Colonic mucosa (tissue), 4 donors: ENCODE data around the gene WIPF2. TPM values are rescaled to one million over a fixed set of nuclear protein-coding genes. Genes with fewer than 3 reads are reported as not detected.

ENCODE experiments used
- DNase-seq: peaks from one replicate; pipeline ENCODE4 v3.0.0-alpha.2; 2020
- H3K27ac ChIP-seq: fragments of 200-600 bp; one replicate; pipeline ENCODE4 v1.8.0; 2021
- H3K27me3 ChIP-seq: fragments of 200-600 bp; one replicate; pipeline ENCODE4 v1.8.0; 2021
- H3K36me3 ChIP-seq: fragments of 200-600 bp; one replicate; pipeline ENCODE4 v1.8.0; 2021
- H3K4me1 ChIP-seq: fragments of 200-600 bp; one replicate; pipeline ENCODE4 v1.8.0; 2021; ENCODE audit warnings: mild to moderate bottlenecking
- H3K4me3 ChIP-seq: fragments of 200-600 bp; one replicate; pipeline ENCODE4 v1.8.0; 2021
- H3K9ac ChIP-seq, 2 donors: one replicate each; pipeline ENCODE4 v1.7.0; 2013; ENCODE audit warnings: control low read depth in 2 of 2, low read depth in 2 of 2, low read length in 2 of 2
- H3K9me3 ChIP-seq: fragments of 200-600 bp; one replicate; pipeline ENCODE4 v1.8.0; 2021
- CTCF ChIP-seq: fragments of 200-600 bp; IDR thresholded peaks from one replicate; pipeline ENCODE4 v1.8.0; 2022; ENCODE audit warnings: antibody characterized with exemption, mild to moderate bottlenecking
- intact Hi-C: fragments of 100-400 bp; cut with DNase I; formaldehyde crosslinking; loops from one replicate; pipeline ENCODE4 v1.14.1; 2022
- microRNA-seq: library from miRNA; unstranded; fragments of <30 nt; microRNA quantifications from one replicate; pipeline ENCODE4, GENCODE V29; 2019
- total RNA-seq, 2 donors: library from RNA; stranded (reverse); fragmentation: NEBNext Ultra II Directional in 1 of 2; extraction: Animal tissue kit (Norgen Biotek cat#: 25700) in 1 of 2; gene quantifications; one replicate each; pipeline ENCODE4 v1.2.1, GENCODE V29; 2021
- donor health status: healthy.
- donor health status: DM: no; HTN: no; CAD: no.
- donor health status: DM: no; HTN: no; CAD: no.

The WIPF2 gene
- total RNA-seq, 2 donors from 2014 or later, result 34.5 to 42.0 TPM

- Histone ChIP-seq H3K9ac (no peak overlapping the region), H3K36me3 (no peaks in the 10 kb centered on the region), H3K27ac (peak overlapping the region; percentile 57), H3K4me1 (peaks cover 51% of the 10 kb centered on the region), H3K27me3 (no peaks in the 10 kb centered on the region), H3K4me3 (no peak overlapping the region), H3K9me3 (no peaks in the 10 kb centered on the region)
- intact Hi-C loops, result no loop called here
- no peak for DNase-seq
- TF ChIP-seq CTCF, result no peak
These were observed 111.9 kb downstream of the WIPF2 start for GRCh38 chr17:40330850-40331470.

- intact Hi-C loops, result no loop called here
- Histone ChIP-seq H3K9me3 (no peaks in the 10 kb centered on the region), H3K27ac (peak overlapping the region; percentile 57), H3K36me3 (no peaks in the 10 kb centered on the region), H3K4me1 (peaks cover 41% of the 10 kb centered on the region), H3K9ac (peak overlapping the region in 1 of 2 donors; percentile 27), H3K4me3 (no peak overlapping the region), H3K27me3 (no peaks in the 10 kb centered on the region)
- peak; percentile 63 for DNase-seq
- no peak for TF ChIP-seq CTCF
These were observed 112.9 kb downstream of the WIPF2 start for GRCh38 chr17:40331743-40332641.

Small RNAs within 50 kb of the gene (microRNA-seq; reads per million reads assigned to microRNA genes)
- gene MIR6867, result not detected

Other genes starting within 250 kb of the WIPF2 start
- gene PSMD3, start 238.5 kb upstream of the WIPF2 start, total RNA-seq, result 100 to 1,000 TPM; 106 to 152 TPM
- under 1 TPM in 1 of 2 donors, not detected in 1; 0.37 TPM for gene CSF3, start 203.9 kb upstream of the WIPF2 start, total RNA-seq
- gene MED24, start 164.9 kb upstream of the WIPF2 start, total RNA-seq, result 100 to 1,000 TPM in 1 of 2 donors, 10 to 100 TPM in 1; 80.1 to 111 TPM
- gene THRA, start 156.3 kb upstream of the WIPF2 start, total RNA-seq, result 10 to 100 TPM; 40.3 to 44.5 TPM
- gene NR1D1, start 118.7 kb upstream of the WIPF2 start, total RNA-seq, result 10 to 100 TPM in 1 of 2 donors, 1 to 10 TPM in 1; 4.8 to 18.8 TPM
- 10 to 100 TPM; 77.0 to 81.0 TPM for gene MSL1, start 97.3 kb upstream of the WIPF2 start, total RNA-seq
- gene CASC3, start 78.8 kb upstream of the WIPF2 start, total RNA-seq, result 10 to 100 TPM; 53.8 to 55.3 TPM
- gene RAPGEFL1, start 41.8 kb upstream of the WIPF2 start, total RNA-seq, result 100 to 1,000 TPM in 1 of 2 donors, 10 to 100 TPM in 1; 98.2 to 108 TPM
- gene CDC6, start 68.6 kb downstream of the WIPF2 start, total RNA-seq, result 10 to 100 TPM in 1 of 2 donors, 1 to 10 TPM in 1; 8.5 to 40.8 TPM
- gene RARA, start 89.9 kb downstream of the WIPF2 start, total RNA-seq, result 10 to 100 TPM; 25.6 to 46.7 TPM
- under 1 TPM; 0.40 to 0.85 TPM for gene GJD3, start 145.4 kb downstream of the WIPF2 start, total RNA-seq
- gene TOP2A, start 198.6 kb downstream of the WIPF2 start, total RNA-seq, result 100 to 1,000 TPM in 1 of 2 donors, 10 to 100 TPM in 1; 46.2 to 124 TPM
- gene IGFBP4, start 224.1 kb downstream of the WIPF2 start, total RNA-seq, result 100 to 1,000 TPM; 182 to 291 TPM